HG03066 (cell line): ENCODE measurements around the gene SLC22A8.
"Not testable (repeated sequence)": the region's sequence is repeated elsewhere in the genome, so short reads cannot be mapped to it uniquely, and the experiment has no call there.

Source experiments
- ATAC-seq: cut with Tn5 transposase; IDR thresholded peaks from one replicate; pipeline ENCODE4 v1.9.1; 2021; ENCODE audit warnings: low read depth; ENCODE audit not compliant: unreplicated experiment

The SLC22A8 gene

GRCh38 chr11:62988276-62988675 lies 27.4 kb downstream of the SLC22A8 start:
- ATAC-seq = no peak

GRCh38 chr11:62985041-62985750 lies 30.4 kb downstream of the SLC22A8 start:
- no peak for ATAC-seq

GRCh38 chr11:62984451-62984991 lies 31.1 kb downstream of the SLC22A8 start, which contains the start of gene SLC22A6:
TSS of gene SLC22A6 (minus strand) at chr11:62984967. CDS start at chr11:62984690, 277 bp downstream.
- no peak for ATAC-seq

- ATAC-seq = no peak
Measured at GRCh38 chr11:62983536-62984199, 32.0 kb downstream of the SLC22A8 start.

- no peak for ATAC-seq
Measured at GRCh38 chr11:62981743-62982142, 33.9 kb downstream of the SLC22A8 start.

- ATAC-seq = no peak
Measured at GRCh38 chr11:62980133-62980760, 35.4 kb downstream of the SLC22A8 start.

- no peak for ATAC-seq
Measured at GRCh38 chr11:62976109-62976508, 39.5 kb downstream of the SLC22A8 start.

GRCh38 chr11:62974848-62975522 lies 40.7 kb downstream of the SLC22A8 start:
- no peak for ATAC-seq

GRCh38 chr11:62965574-62965973 lies 50.1 kb downstream of the SLC22A8 start:
- no peak for ATAC-seq

GRCh38 chr11:62962391-62962790 lies 53.2 kb downstream of the SLC22A8 start:
- no peak for ATAC-seq

GRCh38 chr11:62961017-62961570 lies 54.5 kb downstream of the SLC22A8 start:
- no peak for ATAC-seq

GRCh38 chr11:62959422-62959980 lies 56.1 kb downstream of the SLC22A8 start:
- no peak for ATAC-seq

GRCh38 chr11:62958547-62959421 lies 56.9 kb downstream of the SLC22A8 start:
- no peak for ATAC-seq

- no peak for ATAC-seq
Measured at GRCh38 chr11:62957147-62957546, 58.5 kb downstream of the SLC22A8 start.

GRCh38 chr11:62954478-62954877 lies 61.2 kb downstream of the SLC22A8 start:
- ATAC-seq = no peak

GRCh38 chr11:62953811-62954210 lies 61.8 kb downstream of the SLC22A8 start:
- no peak for ATAC-seq

GRCh38 chr11:62948765-62949320 lies 66.8 kb downstream of the SLC22A8 start:
- no peak for ATAC-seq

GRCh38 chr11:62945538-62945937 lies 70.1 kb downstream of the SLC22A8 start:
- not testable (repeated sequence) for ATAC-seq
